ENCODE measurements around the gene THRB.

DNA sequence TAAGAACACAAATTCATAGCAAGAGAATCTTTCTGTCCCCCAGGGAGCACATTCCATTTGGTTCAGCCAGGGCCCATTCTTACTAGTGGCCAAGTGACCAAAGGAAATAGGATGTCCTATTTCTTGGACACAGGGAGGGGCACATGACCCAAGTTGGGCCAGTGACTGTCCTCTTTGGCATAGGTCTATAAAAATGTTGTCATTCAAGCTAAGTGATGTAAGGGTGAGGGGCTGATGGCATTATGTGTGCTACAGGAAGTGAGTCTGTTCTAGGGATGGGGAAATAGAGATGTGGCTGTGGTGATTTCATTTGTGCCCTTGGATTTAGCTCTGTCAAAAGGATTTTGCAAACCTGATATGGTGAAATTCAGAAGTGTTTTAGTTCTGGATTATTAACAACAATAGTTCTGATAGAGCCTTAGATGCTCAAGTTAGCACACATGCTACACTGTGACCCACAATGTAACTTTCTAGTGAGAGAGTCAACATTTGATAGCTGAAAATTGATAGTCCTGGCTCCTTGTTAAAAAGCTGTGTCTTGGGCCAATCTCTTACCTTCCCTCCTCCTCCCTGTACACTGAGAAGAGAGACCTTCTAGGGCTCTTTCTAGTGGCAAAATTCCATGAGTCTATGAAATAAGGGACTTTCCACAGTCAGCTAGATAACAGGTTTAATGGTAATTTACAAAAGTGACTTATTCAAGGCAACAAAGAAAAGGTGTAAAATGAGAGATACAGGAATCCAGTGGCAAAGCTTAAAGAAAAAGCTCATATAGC is 117.2 kb downstream of the THRB start:
- TF ChIP-seq CTCF (IDR thresholded peaks at IDR 0.05) (no peak), EP300 (IDR thresholded peaks at IDR 0.05) (peak in 1 of 2 donors; percentile 52), POLR2A (IDR thresholded peaks at IDR 0.05) (no peak)
